ENCODE data around the gene PTPN7. TPM values are rescaled to one million over a fixed set of nuclear protein-coding genes. Genes with fewer than 3 reads are reported as not detected.

PTPN7 gene
- total RNA-seq, 1 experiment from 2014 or later, result 2.2 TPM

DNA sequence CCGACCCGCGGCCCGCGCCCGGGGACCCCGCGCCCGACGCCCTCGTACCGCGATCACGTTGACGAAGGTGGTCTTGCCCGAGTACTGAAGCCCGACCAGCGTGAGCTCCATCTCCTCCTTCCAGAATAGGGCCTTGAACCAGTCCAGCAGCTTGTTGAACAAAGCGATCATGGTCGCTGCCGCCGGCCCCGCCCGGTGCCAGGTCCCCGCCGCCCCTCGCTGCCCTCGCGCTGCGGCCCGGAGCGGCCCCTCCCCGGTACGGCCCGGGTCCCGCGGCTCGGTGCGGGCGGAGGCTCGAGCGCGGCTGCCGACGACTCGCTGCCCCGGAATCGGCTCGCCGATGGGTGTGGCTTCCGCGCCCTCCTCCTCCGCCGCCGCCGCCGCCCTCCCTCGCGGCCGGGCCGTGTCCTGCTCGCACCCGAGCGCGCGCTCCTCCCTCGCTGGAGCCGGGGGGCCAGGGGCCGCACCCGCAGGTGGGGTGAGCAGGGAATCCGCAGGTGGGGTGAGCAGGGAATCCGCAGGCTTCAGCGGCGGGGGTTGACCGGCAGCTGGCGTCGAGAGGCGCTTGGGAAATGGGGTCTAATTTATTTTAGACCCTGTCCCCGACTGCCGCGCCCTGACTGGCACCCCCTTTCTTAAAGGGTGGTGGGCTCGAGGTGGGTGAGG lies 15.9 kb downstream of the PTPN7 start, which contains the start of gene ARL8A:
ARL8A (minus strand) TSS at position 336 of the 666 bp plus-strand sequence; CDS start at position 171, 165 bp downstream.
- Histone ChIP-seq H3K27me3 (replicated peaks; ENCODE audit: insufficient read depth, low read depth, low read length, poor library complexity) (no peaks in the 10 kb centered on the region), H3K27ac (ENCODE audit: low read depth, low read length, poor library complexity, severe bottlenecking) (peak within 1 kb of the TSS; percentile 79)
- BruUV-seq (replicated peaks), result no TSS peak

GRCh38 chr1:202143768-202144401 lies 16.5 kb downstream of the PTPN7 start:
- CTCF ChIA-PET, result interaction anchor here (1.8 kb wide), 1 partner anchor 17 kb away, joined by 6 read pairs; the partner anchor contains the start of gene PTPN7
- peak; percentile 54 for DNase-seq (ENCODE audit: low spot score)

More for the DNA sequence above, 15.9 kb downstream of the PTPN7 start, which contains the start of gene ARL8A:
- POLR2A ChIA-PET (ENCODE audit: low non-redundant PET), result no interaction called here
- intact Hi-C loops (cut with micrococcal nuclease; ENCODE audit: unreplicated experiment), result no loop called here
- peak; percentile 60 for DNase-seq (ENCODE audit: low spot score)
- H3K4me1 ChIP-seq (ENCODE audit: insufficient read depth, low read length, poor library complexity, severe bottlenecking), result no peaks in the 10 kb centered on the region
- TF ChIP-seq EZH2 (IDR thresholded peaks at IDR 0.05; ENCODE audit: borderline replicate concordance, low read depth, low read length, poor library complexity, severe bottlenecking), result no peak
- no peak for TF ChIP-seq CTCF (conservative IDR thresholded peaks at IDR 0.05; ENCODE audit: low read depth, low read length)
- no peaks in the 10 kb centered on the region for H3K9me3 ChIP-seq (ENCODE audit: low read depth, low read length, poor library complexity, severe bottlenecking)
- no peaks in the 10 kb centered on the region for H3K36me3 ChIP-seq (ENCODE audit: insufficient read depth, low read length, poor library complexity, severe bottlenecking)
- H3K4me3 ChIP-seq (ENCODE audit: low read depth, low read length, poor library complexity, severe bottlenecking), result peak within 1 kb of the TSS; percentile 96
- CTCF ChIA-PET, result interaction anchor here (1.8 kb wide), 1 partner anchor 16 kb away, joined by 6 read pairs; the partner anchor contains the start of gene PTPN7

More at GRCh38 chr1:202143768-202144401, 16.5 kb downstream of the PTPN7 start:
- H3K36me3 ChIP-seq (ENCODE audit: insufficient read depth, low read length, poor library complexity, severe bottlenecking), result no peaks in the 10 kb centered on the region
- peak overlapping the region; percentile 96 for H3K4me3 ChIP-seq (ENCODE audit: low read depth, low read length, poor library complexity, severe bottlenecking)
- intact Hi-C loops (cut with micrococcal nuclease; ENCODE audit: unreplicated experiment), result no loop called here
- no TSS peak for BruUV-seq (replicated peaks)
- peak overlapping the region; percentile 79 for H3K27ac ChIP-seq (ENCODE audit: low read depth, low read length, poor library complexity, severe bottlenecking)
- no peaks in the 10 kb centered on the region for H3K27me3 ChIP-seq (replicated peaks; ENCODE audit: insufficient read depth, low read depth, low read length, poor library complexity)
- H3K9me3 ChIP-seq (ENCODE audit: low read depth, low read length, poor library complexity, severe bottlenecking), result no peaks in the 10 kb centered on the region
- H3K4me1 ChIP-seq (ENCODE audit: insufficient read depth, low read length, poor library complexity, severe bottlenecking), result no peaks in the 10 kb centered on the region
- TF ChIP-seq CTCF (conservative IDR thresholded peaks at IDR 0.05; ENCODE audit: low read depth, low read length), result no peak
- no peak for TF ChIP-seq EZH2 (IDR thresholded peaks at IDR 0.05; ENCODE audit: borderline replicate concordance, low read depth, low read length, poor library complexity, severe bottlenecking)
- POLR2A ChIA-PET (ENCODE audit: low non-redundant PET), result no interaction called here
